ENCODE results near the gene SMC3.
A peak's percentile ranks its signal among the peaks of the same experiment; 100 is the strongest.
"Not testable (repeated sequence)": the region's sequence is repeated elsewhere in the genome, so short reads cannot be mapped to it uniquely, and the experiment has no call there.

The SMC3 gene

DNA sequence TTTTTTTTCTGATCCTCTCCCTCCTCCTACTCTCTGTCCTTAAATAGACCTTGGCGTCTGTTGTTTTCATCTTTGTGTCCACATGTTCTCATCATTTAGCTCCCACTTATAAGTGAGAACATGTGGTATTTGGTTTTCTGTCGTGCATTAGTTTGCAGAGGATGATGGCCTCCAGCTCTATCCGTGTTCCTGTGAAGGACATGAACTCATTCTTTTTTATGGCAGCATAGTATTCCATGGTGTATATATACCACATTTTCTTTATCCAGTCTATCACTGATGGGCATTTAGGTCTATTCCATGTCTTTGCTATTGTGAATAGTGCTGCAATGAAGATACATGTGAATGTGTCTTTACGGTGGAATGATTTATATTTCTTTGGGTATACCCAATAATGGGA is 55.8 kb downstream of the SMC3 start:
- DNase-seq (ENCODE audit: low spot score) = not testable (repeated sequence)

DNA sequence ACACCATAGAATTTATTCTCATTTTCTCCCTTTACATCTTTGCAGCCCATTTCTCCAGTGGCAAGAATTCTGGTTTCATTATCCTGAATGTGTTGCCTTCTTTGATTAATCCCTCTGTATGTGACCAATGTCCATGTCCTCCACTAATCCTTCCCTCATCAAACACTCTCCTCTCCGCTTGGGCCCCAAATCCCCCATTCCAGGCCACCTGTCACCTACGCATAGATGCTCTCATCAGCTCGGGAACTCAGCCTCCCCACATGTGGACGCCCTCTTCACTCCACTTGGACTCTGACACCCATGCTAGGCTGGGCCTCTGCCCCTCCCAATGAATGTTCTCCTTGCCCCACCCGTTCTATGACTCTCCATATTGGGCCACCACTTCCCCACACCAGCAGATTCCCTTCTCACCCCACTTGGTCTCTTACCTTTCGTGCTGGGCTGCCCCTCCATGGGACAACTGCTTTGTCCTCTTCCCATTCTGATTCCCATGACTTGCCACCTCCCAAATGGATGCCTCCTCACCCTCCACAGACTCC is 57.9 kb downstream of the SMC3 start:
- DNase-seq (ENCODE audit: low spot score) = no peak

DNA sequence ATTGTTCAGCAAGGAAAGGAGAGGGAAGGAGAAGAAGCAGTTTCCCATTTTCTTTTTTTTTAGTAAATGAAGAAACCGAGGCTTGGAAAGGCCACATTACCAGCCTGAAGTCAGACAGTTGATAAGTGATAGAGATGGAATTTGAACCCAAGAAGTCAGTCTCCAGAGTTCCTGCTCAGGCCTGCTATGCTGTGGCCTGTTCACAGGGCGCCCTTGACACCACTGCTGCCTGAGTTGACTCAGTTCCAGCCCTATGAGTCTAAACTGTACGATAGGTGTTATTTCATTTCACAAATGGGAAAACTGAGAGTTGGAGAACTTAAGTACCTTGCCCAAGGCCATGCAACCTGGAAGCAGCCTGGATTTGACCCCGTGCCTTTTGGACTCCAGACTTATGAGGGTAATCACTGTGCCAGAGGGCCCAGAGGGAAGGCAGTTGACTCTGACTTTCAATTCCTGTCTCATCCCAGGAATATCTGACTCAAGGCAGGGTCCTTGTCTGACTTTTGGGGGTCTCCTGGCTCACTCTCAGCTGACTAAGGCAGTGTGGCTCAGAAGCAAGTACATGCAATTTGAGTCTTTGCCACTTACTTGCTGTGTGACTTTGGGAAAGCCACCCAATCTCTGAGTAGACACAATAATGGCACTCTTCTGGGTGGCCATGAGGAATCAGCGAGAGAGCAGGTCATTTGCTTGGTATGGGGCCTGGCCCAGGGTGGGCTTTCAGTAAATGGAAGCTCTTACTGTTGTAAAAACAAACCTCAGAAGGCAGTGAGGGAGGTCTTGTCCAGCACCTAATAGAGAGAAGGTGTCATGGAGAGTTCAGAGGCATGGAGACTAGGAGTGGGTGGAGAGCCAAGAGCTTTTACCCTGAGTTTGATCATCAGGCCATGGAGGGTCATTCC is 58.7 kb downstream of the SMC3 start:
- no peak for DNase-seq (ENCODE audit: low spot score)

DNA sequence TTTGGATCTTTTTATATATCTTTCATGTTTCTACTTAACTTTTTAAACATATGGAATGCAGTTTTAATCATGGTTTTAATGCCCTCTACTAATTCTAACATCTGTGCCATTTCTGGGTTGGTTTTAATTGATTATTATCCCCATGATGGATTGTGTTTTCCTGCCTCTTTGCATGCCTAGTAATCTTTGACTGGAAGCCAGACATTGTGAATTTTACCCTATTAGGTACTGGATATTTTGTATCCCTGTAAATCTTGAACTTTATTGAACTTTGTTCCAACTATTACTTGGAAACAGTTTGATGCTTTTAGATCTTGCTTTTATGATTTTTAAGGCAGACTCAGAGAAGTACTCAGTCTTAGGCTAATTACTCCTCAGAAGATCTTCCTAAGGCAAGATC is 60.7 kb downstream of the SMC3 start:
- no peak for DNase-seq (ENCODE audit: low spot score)

DNA sequence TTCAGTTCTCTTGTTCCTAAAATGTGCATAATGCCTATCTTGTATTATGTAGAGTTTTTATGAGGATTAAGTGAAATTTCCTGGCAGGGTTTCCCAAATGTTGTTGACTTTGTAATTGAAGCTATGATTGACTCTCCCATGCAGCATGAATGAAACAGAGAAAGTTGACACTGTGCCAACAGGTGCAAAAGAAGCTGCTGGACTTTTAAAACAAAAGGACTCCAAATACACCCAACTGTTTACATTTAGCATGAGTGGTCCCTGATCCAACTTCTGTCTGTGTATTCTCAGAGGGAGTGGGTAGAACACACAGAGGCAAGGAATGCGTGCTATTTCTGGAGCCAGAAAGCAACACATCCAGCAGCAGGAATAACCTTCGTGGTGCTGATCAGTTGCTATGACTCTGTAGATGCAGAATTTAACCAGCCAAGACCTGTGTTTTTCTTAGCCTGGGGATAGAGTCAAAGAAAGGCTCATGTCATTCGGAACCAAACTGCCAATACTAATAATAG is 62.2 kb downstream of the SMC3 start:
- no peak for DNase-seq (ENCODE audit: low spot score)

DNA sequence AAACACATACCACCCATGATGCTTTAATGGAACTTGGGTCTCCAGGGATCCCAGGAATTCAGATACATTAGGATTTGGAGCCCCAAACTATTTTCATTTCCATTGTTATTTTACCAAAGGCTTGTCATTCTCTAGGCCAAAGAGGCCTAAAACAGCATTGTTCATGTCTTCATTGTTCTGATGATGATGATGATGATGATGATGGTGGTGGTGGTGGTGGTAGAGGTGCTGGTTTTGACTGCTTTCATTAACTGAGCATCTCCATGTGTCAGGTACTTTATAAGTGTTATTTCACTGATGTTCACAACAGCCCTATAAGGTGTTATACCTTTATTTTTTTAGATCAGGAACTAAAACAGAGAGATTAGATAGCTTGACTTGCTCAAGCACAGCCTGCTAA is 64.4 kb downstream of the SMC3 start:
- no peak for DNase-seq (ENCODE audit: low spot score)

DNA sequence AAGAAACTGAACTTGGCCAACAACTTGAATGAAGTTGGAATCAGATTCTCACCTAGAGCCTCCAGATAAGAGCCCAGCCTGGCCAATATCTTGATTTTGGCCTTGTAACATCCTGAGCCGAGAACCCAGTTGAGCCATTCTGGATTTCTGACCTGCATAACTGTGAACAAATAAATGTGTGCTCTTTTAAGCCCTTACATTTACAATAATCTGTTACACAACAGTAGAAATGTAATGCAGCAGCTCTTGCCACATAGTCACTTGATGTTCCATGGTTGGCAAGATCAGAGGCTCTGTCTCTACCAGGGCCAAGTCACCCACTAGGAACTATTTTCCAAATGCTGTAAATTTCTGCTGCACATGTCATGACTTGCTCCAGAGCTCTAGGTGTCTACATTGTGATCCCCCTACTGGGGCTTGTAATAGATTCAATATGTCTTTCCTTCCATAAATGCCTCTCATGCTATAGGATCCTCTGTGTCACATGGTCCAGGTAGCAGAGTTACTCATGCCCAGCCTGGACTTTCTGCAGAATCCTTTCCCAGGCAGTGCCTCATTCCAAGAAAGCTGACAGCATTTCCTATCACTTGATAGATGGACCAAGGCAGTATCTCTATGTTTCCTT is 65.2 kb downstream of the SMC3 start:
- DNase-seq (ENCODE audit: low spot score) = no peak

DNA sequence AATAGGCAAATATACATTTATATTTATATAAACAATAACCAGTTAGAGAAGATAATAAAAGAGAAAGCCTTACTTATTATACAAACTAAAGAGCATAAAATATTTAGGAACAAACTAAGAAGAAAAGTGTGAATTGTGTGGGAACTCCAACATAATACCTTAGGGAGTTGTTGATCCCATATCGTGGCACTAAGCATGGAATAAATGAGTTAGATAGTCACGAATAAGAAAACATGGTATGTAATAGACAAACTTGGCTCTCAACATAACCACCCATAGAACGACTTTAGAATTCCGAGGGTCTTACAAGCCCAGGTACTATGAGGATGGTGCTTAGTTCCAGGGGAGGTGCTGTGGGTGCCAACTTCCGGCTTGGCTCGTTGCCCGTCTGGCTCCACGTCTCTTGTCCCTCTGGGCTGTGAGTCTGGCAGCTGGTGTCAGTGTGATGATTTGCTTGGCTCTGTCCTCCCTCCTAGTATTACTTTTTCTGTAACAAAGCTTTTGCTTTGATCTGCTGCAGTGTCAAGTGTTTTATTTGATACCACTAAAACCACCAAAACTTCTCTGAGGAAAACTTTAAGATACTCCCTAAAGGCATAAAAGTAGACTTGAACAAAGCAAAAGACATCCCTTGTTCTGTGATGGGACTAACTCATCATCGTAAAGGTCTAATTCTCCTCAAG is 67.2 kb downstream of the SMC3 start:
- DNase-seq (ENCODE audit: low spot score) = no peak

DNA sequence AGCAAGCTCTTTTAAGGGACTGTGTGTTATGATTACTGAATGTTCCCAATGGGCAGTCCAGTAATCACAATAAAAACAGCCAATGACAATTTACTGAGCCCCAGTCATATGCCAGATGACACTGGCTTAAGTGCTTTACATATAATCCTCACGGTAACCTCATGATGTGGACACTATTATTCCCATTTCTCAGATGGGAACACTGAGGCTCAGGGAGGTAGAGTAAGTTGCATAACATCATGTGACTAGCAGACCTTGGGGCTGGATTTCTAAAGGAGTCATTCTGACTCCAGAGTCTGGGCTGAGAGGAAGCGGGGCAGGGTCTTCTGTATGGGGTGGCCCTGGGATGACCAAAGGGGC is 69.1 kb downstream of the SMC3 start:
- no peak for DNase-seq (ENCODE audit: low spot score)

DNA sequence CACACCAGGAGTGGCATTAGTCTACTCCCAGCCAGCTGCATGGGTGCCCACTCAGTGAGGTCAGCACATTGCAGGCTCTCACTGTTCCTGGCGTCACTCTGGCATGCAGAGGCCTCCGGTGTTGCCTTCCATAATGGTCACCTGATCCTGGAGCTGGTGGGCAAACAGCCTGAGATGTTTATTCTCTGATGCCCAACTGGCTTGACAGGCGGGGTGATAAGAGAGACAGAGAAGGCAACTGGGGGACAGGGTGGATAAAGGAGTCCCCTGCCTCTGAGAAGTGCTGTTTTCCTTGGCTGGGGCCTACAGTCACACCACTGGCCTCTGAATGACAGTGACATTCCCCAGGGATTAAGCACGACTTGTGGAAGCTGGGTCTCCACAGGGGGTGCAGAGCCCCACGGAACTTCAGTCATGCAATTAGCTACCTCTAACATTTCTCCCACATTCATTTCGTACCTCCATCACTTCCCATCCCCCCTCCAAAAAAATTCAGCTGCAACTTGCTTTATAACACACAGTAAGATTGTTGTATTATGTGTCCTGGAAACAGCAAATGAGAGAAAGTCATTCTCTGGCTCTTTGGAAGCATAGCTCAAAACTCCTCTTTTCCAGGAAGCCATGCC is 69.5 kb downstream of the SMC3 start:
- no peak for DNase-seq (ENCODE audit: low spot score)

DNA sequence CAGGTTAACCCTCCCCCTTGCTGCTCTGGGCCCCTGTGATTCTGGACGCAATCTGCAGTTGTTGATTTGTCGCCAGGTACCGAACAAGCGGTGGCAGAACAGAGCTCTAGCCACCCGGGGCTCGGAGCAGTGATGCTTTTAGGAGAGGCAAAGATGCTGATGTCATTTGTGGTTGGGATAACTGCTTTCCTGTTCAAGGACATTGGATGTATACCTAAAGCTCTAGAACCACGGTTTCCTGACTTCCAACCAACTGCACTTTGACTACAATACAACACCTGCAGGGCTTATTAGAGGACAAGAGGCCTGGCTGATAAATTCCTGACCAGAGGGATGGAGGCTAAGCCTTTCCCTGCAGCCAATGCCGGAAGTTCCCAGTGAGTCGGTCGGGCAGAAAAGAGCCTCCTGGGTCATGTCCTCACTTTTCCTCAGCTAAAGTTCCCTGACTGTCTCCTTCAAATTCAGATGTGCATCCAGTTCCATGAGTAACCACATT is 70.1 kb downstream of the SMC3 start:
- no peak for DNase-seq (ENCODE audit: low spot score)

DNA sequence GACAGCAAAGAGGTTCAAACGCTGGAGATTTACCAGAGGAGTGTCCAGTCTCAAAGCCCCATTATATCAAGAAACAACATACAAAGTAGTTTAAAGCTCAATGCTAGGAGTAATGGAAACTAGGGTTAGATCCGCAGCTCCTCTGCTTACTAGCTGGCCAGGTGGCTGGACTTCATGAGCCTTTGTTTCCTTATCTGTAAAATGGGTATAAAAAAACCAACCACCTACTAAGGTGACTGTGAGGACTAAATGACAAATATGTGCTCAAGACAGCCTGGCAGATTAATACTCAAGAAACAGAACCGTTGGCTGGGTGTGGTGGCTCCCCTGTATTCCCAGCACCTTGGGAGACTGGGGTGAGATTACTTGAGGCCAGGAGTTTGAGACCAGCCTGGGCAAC is 70.8 kb downstream of the SMC3 start:
- DNase-seq (ENCODE audit: low spot score) = no peak

DNA sequence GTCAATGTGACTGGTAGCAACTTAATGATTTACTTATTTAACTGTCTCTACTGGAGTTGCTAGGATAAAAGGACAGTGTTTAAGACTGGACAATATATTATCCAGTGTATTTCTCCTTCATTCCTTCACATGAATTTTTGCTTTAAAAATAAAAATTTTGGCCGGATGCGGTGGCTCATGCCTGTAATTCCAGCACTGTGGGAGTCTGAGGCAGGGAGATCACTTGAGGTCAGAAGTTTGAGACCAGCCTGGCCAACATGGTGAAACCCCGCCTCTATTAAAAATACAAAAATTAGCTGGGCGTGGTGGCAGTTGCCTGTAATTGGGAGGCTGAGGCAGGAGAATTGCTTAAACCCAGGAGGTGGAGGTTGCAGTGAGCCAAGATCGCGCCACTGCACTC is 71.6 kb downstream of the SMC3 start:
- DNase-seq (ENCODE audit: low spot score) = not testable (repeated sequence)

DNA sequence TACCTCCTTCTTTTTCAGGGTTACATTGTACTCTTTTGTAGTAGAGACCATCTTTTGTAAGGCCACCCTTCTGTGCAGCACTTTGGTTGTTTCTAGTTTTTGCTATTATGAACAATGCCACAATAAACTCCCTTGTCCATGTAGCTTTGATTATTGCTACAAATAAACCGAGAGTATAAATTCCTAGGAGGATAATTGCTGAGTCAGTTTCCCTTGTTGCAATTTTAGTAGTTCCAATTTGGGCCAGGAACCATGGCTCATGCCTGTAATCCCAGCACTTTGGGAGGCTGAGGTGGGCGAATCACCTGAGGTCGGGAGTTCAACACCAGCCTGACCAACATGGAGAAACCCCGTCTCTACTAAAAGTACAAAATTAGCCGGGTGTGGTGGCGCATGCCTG is 72.4 kb downstream of the SMC3 start:
- not testable (repeated sequence) for DNase-seq (ENCODE audit: low spot score)

DNA sequence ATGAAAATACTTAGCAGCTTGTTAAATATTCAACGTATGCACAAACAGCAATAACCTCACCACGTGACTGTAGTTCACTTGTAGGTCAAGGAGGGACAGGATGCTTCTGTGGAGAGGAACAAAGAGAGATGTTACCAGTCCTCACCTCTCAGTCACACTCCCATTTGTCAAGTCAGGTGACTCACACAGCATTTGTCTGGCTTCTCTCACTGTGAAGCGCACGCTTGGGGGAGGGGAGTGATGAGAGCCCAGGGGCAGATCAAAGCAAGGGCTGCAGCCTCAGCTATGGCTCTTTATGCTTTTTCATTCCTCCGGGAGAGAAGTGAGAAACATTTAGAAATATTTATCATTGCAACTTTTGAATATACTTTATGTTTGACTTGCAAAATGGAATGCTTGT is 73.8 kb downstream of the SMC3 start:
- peak; percentile 23 for DNase-seq (ENCODE audit: low spot score)

DNA sequence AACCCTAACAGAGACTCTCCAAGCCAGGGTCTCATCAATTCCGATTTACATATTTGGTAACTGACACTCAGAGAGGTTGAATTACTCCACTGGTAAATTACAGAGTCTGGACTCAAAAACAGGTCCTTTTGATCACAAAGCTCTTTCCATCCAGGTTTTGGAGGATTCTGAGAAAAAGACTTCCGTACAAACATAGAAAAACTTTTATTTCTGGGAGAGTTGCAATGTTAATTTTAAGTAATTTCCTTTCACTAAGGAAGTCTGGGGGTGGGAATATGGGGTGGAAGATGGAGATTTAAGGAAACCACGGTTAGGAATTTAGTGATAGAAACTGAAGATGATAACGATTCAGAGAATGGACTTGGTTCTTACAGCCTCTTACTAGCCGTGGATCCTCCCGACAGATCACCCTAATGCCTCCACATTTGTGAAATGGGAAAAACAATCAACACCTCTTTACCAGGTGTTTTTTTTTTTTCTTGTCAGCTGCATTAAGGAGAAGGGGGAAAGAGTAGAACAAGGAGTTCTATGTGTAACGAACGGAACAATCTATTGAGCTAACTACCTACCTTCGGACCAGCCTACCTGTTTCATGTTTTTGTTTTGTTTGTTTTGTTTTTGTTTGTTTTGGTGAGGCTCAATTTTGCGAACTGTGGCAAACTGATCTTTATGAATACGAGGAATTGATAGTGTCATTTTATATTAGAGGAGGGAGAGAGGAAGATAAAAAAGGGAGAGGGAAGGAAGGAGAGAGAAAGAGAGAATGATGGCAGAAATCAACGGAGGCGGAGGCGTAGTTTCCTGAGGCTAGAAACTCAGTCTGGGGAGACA is 74.9 kb downstream of the SMC3 start:
- no peak for DNase-seq (ENCODE audit: low spot score)

DNA sequence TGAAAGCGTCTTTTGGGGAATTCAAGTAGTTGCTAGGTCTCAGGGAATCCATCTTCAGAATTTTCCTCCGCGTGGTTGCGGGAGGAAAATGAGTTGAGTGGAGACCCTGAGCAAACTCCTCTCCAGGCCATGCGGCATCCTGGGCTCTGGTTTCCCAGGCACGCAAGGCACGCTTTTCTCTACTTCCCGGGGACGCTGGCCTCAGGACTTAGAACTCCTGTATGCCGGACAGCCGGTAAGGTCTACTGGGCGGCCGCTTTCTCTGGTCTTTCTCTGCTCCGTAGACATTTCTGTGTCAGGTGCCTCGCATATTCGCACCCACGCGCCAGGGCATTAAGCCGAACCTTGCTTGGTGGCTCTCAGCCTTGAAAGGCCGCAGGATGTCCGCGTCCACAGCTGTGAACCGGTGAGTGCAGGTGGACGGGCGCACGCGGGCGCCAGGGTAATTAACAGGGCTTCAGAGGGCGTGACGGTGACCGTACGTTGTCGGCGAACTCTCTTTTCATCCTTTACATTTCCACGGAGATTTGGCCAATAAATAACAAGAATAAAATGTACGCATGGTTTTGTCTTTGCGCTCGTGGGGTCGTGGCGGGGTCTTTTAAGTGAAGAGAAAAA is 75.6 kb downstream of the SMC3 start:
- no peak for DNase-seq (ENCODE audit: low spot score)

DNA sequence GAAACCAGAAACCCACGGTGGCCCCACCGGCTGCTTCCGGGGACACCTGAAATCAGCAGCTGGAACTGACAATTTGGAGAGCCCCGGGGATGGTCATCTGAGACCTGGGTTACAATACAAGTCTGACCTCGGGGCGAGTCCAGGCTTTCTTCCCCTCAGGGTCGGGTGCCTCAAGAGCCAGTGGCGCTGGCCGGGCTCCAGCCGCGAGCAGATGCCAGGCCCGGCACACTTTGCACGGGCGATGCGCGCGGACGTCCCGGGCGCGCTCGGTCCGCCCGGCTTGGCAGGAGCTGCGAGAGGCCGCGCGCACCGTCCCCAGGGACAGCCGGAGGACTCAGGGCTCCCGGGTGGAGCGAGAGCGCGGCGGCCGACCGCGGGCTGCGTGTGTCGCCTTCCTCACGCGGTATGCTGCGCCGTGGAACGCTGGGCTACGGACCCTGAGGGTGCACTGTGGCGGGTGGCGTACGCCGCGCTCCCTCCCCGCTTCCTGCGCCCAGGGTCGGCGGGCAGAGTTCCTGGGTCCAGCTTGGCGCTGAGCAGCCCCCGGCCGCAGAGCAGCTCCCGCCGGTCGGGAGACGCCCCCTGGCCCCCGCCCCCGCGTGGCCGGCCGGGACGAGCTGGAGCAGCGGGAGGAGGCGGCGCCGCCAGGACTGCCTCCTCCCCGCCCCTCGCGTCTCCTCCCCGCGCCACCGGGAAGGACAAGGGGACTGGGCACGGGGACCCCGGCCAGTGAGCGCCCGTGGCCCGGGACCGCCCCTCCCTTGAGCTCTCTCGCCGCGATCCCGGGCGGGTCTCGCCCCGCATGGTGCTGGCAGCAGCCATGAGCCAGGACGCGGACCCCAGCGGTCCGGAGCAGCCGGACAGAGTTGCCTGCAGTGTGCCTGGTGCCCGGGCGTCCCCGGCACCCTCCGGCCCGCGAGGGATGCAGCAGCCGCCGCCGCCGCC is 76.4 kb downstream of the SMC3 start, which contains the start of gene RBM20:
Gene RBM20 (plus strand): TSS at position 684 of the 945 bp plus-strand sequence. CDS start 119 bp downstream, at position 803.
- no peak for DNase-seq (ENCODE audit: low spot score)
